Gastroesophageal sphincter (tissue), 3 donors: ENCODE results near the gene CYTIP.

Source experiments
- EP300 ChIP-seq: sonication (generic); formaldehyde crosslinking; IDR thresholded peaks from one replicate; pipeline ENCODE4 v1.6.1; 2017; ENCODE audit warnings: antibody characterized with exemption, mild to moderate bottlenecking
- POLR2A ChIP-seq, 2 donors: fragments of 450-650 bp; IDR thresholded peaks; one replicate each; pipeline ENCODE4 v1.6.1; 2017; ENCODE audit warnings: antibody characterized with exemption in 2 of 2, mild to moderate bottlenecking in 2 of 2, moderate library complexity in 1 of 2
- POLR2AphosphoS5 ChIP-seq: sonication (generic); formaldehyde crosslinking; IDR thresholded peaks from one replicate; pipeline ENCODE4 v1.6.1; 2017; ENCODE audit warnings: antibody characterized with exemption
- TF ChIP-seq, protein P1 (sequence below), 4 experiments: fragments of 200-600 bp in 2 of 4; fragments of 450-650 bp in 2 of 4; sonication (generic) in 1 of 4; IDR thresholded peaks; one replicate each; pipeline ENCODE4 v1.5.1; 2017 to 2019; ENCODE audit warnings: antibody characterized with exemption in 4 of 4, mild to moderate bottlenecking in 2 of 4, moderate library complexity in 2 of 4

- TF ChIP-seq, protein P1, sequence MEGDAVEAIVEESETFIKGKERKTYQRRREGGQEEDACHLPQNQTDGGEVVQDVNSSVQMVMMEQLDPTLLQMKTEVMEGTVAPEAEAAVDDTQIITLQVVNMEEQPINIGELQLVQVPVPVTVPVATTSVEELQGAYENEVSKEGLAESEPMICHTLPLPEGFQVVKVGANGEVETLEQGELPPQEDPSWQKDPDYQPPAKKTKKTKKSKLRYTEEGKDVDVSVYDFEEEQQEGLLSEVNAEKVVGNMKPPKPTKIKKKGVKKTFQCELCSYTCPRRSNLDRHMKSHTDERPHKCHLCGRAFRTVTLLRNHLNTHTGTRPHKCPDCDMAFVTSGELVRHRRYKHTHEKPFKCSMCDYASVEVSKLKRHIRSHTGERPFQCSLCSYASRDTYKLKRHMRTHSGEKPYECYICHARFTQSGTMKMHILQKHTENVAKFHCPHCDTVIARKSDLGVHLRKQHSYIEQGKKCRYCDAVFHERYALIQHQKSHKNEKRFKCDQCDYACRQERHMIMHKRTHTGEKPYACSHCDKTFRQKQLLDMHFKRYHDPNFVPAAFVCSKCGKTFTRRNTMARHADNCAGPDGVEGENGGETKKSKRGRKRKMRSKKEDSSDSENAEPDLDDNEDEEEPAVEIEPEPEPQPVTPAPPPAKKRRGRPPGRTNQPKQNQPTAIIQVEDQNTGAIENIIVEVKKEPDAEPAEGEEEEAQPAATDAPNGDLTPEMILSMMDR (IDR thresholded peaks at IDR 0.05), result peak; percentile 33 to 70 (median 42)
- TF ChIP-seq POLR2AphosphoS5 (no peak), EP300 (no peak), POLR2A (IDR thresholded peaks at IDR 0.05) (no peak)
Observed at GRCh38 chr2:157492189-157492773, 48.4 kb upstream of the CYTIP start.
